ENCODE results near the gene TFB1M.

GRCh38 chr6:155245831-155246230 lies 68.5 kb downstream of the TFB1M start:
- TF ChIP-seq POLR2A (IDR thresholded peaks at IDR 0.05) = no peak
- no peak for TF ChIP-seq CTCF (IDR thresholded peaks at IDR 0.05)
- TF ChIP-seq POLR2AphosphoS5 (IDR thresholded peaks at IDR 0.05) = no peak
- no peak for TF ChIP-seq EP300 (IDR thresholded peaks at IDR 0.05)

Data from suprapubic skin (tissue), 4 donors.